Measurements from ENCODE around the gene RPP30. TPM values are rescaled to one million over a fixed set of nuclear protein-coding genes. Genes with fewer than 3 reads are reported as not detected.

RPP30 gene
- total RNA-seq (ENCODE audit: low replicate concordance), result 19.3 and 61.4 TPM in 2 replicates

DNA sequence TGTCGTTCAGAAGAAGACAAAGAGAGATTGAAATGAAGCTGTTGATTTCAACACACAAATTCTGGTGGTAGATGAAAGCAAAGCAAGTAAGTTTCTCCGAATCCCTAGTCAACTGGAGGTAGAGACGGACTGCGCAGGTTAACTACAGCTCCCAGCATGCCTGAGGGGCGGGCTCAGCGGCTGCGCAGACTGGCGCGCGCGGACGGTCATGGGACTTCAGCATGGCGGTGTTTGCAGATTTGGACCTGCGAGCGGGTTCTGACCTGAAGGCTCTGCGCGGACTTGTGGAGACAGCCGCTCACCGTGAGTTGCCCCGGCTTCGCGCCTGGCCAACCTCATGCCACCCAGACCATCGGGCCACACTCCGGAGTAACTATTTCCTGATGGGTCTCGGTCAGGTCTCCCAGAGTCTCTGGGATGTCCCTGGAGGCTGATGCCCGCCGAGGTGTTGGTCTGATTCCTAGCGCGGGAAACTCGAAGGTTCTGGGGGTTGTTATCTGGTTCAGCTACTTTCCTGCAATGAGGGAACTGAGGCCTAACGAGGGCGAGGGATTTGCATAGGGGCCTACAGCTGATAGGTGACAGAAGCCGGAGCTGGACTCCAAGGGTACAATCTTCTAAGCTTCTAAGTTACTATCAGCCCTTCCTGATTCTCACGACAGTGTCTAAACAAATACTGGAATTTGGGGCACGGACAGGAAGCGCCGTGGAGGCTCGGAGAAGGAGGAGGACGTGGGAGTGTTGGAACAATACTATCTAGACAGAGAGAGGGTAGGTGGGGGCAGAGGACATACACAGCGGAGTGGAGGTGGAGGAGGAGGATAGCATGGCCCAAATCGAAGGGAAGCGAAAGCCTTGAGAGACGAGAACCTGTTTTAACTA, at the start of gene RPP30:
Gene RPP30 (plus strand): TSS at position 209 of the 882 bp plus-strand sequence. CDS start 13 bp downstream, at position 222.
- TF ChIP-seq, protein P1, sequence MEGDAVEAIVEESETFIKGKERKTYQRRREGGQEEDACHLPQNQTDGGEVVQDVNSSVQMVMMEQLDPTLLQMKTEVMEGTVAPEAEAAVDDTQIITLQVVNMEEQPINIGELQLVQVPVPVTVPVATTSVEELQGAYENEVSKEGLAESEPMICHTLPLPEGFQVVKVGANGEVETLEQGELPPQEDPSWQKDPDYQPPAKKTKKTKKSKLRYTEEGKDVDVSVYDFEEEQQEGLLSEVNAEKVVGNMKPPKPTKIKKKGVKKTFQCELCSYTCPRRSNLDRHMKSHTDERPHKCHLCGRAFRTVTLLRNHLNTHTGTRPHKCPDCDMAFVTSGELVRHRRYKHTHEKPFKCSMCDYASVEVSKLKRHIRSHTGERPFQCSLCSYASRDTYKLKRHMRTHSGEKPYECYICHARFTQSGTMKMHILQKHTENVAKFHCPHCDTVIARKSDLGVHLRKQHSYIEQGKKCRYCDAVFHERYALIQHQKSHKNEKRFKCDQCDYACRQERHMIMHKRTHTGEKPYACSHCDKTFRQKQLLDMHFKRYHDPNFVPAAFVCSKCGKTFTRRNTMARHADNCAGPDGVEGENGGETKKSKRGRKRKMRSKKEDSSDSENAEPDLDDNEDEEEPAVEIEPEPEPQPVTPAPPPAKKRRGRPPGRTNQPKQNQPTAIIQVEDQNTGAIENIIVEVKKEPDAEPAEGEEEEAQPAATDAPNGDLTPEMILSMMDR (IDR thresholded peaks at IDR 0.05; ENCODE audit: insufficient read depth, low read length), result no peak
- H3K4me3 ChIP-seq (ENCODE audit: low read depth, low read length), result peak within 1 kb of the TSS; percentile 78

GRCh38 chr10:90822508-90822907, 49.3 kb upstream of the RPP30 start:
- TF ChIP-seq, protein P1 (IDR thresholded peaks at IDR 0.05; ENCODE audit: insufficient read depth, low read length), result no peak
- DNase-seq (ENCODE audit: low read depth), result no peak
- no peak overlapping the region for H3K4me3 ChIP-seq (ENCODE audit: low read depth, low read length)

More for the DNA sequence above, at the start of gene RPP30:
- peak; percentile 72 for DNase-seq (ENCODE audit: low read depth)

DNA sequence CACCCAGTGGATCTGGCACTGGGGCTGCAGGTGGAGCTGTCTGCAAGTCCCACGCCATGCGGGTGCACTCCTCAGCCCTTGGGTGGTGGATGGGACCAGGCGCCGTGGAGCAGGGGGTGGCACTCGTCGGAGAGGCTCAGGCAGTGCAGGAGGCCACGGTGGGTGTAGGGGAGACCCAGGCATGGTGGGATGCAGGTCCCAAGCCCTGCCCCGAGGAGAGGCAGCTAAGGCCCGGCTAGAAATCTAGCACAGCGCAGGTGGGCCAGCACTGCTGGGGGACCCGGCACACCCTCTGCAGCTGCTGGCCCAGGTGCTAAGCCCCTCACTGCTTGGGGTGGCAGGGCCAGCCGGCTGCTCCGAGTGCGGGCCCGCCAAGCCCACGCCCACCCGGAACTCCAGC, 39.7 kb upstream of the RPP30 start:
- no peak for DNase-seq (ENCODE audit: low read depth)
- TF ChIP-seq, protein P1 (IDR thresholded peaks at IDR 0.05; ENCODE audit: insufficient read depth, low read length), result no peak
- no peak overlapping the region for H3K4me3 ChIP-seq (ENCODE audit: low read depth, low read length)

DNA sequence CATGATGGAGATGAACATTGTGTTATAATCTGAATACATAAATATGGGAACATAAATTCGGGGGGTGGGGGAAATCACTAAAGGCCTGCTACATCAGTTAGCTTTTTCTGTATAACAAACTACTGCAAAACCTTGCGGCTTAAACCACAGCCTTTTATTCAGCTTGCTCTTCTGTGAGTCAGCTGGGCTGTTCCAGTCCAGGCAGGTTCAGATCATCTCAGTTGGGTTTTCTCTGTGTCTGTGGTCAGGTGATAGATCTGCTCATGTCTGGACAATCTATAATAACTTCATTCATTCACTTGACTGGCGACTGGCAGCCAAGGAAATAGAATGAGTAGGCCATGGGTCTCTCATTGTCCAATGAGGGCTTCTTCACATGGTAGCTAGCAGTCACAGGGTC, 37.4 kb upstream of the RPP30 start:
- H3K4me3 ChIP-seq (ENCODE audit: low read depth, low read length), result no peak overlapping the region
- TF ChIP-seq, protein P1 (IDR thresholded peaks at IDR 0.05; ENCODE audit: insufficient read depth, low read length), result no peak
- DNase-seq (ENCODE audit: low read depth), result no peak

DNA sequence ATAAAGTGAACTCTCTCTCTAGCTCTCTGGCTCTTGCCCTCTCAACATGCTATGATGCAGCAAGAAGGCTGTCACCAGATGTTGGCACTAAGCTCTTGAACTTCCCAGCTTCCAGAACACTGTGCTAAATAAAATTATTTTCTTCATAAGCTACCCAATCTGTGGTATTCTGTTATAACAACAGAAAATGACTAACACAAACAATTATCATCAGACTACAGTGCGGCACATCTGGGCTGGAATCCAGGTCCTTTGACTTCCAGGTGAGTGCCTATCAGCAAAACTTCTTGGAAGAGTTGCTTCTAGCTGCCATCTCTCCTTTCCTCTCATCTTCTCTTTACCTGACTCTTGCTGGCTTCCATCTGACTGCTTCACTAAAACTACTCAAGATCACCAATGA, 34.3 kb upstream of the RPP30 start:
- TF ChIP-seq, protein P1 (IDR thresholded peaks at IDR 0.05; ENCODE audit: insufficient read depth, low read length), result no peak
- no peak for DNase-seq (ENCODE audit: low read depth)
- no peak overlapping the region for H3K4me3 ChIP-seq (ENCODE audit: low read depth, low read length)

- DNase-seq (ENCODE audit: low read depth), result no peak
- TF ChIP-seq, protein P1 (IDR thresholded peaks at IDR 0.05; ENCODE audit: insufficient read depth, low read length), result no peak
- H3K4me3 ChIP-seq (ENCODE audit: low read depth, low read length), result no peak overlapping the region
Measured at GRCh38 chr10:90842725-90843124, 29.0 kb upstream of the RPP30 start.

Data from fibroblast of the aortic adventitia (primary cell).